A172 (cell line): Measurements from ENCODE around the gene CAPZA1. TPM values are rescaled to one million over a fixed set of nuclear protein-coding genes. Genes with fewer than 3 reads are reported as not detected.

Experiments used
- DNase-seq: peaks from one replicate; pipeline ENCODE4 v3.0.0-alpha.2; 2015; ENCODE audit warnings: low spot score
- total RNA-seq: library from RNA; depleted of rRNA; stranded (reverse); fragments of >200 nt; shearing (Covaris generic); gene quantifications from 2 replicates; pipeline ENCODE4 v1.2.3, GENCODE V29; 2014; rRNA removed

Gene CAPZA1
- total RNA-seq, 1 experiment from 2014 or later, result 249 TPM

- peak; percentile 68 for DNase-seq
Observed at GRCh38 chr1:112715264-112716053, 95.8 kb downstream of the CAPZA1 start, which contains the start of gene PPM1J. TSS of gene PPM1J (minus strand) at chr1:112715332. CDS start at chr1:112715301, 31 bp downstream.

GRCh38 chr1:112716133-112716720, 96.6 kb downstream of the CAPZA1 start:
- peak; percentile 84 for DNase-seq

GRCh38 chr1:112717263-112717873, 97.7 kb downstream of the CAPZA1 start:
- DNase-seq, result no peak

- DNase-seq, result peak; percentile 51
Observed at GRCh38 chr1:112718691-112719418, 99.2 kb downstream of the CAPZA1 start.

- DNase-seq, result no peak
Observed at GRCh38 chr1:112719706-112720105, 100.1 kb downstream of the CAPZA1 start.

- no peak for DNase-seq
Observed at GRCh38 chr1:112720800-112721199, 101.2 kb downstream of the CAPZA1 start.

Other genes starting within 250 kb of the CAPZA1 start
- gene CTTNBP2NL, start 223.6 kb upstream of the CAPZA1 start, total RNA-seq, result 9.4 and 11.2 TPM in 2 replicates
- 0.05 TPM in 1 of 2 replicates, not detected in the other for gene WNT2B, start 110.9 kb upstream of the CAPZA1 start, total RNA-seq
- gene ST7L, start 691 bp upstream of the CAPZA1 start, total RNA-seq, result 14.8 and 25.4 TPM in 2 replicates
- gene MOV10, start 54.8 kb downstream of the CAPZA1 start, total RNA-seq, result 42.4 and 47.3 TPM in 2 replicates
- gene RHOC, start 87.3 kb downstream of the CAPZA1 start, total RNA-seq, result 454 and 553 TPM in 2 replicates
- 0.36 and 0.53 TPM in 2 replicates for gene PPM1J, start 95.5 kb downstream of the CAPZA1 start, total RNA-seq